Left renal cortex interstitium (tissue), 4 donors: ENCODE results near the gene DLX3. TPM values are rescaled to one million over a fixed set of nuclear protein-coding genes. Genes with fewer than 3 reads are reported as not detected.

Experiments used
- DNase-seq, 4 donors: peaks; one replicate each; pipeline ENCODE4 v3.0.0-alpha.2; 2013; ENCODE audit warnings: low read depth in 4 of 4, low spot score in 2 of 4, missing footprints in 1 of 4
- polyA plus RNA-seq, 4 donors: library from polyadenylated mRNA; unstranded; fragments of 120-200 nt; gene quantifications; one replicate each; pipeline ENCODE4 v1.2.1, GENCODE V29; 2013; ENCODE audit not compliant: insufficient read length in 4 of 4

DLX3 gene
- polyA plus RNA-seq, 4 donors: 0.71 to 2.0 (median 1.5) TPM

DNA sequence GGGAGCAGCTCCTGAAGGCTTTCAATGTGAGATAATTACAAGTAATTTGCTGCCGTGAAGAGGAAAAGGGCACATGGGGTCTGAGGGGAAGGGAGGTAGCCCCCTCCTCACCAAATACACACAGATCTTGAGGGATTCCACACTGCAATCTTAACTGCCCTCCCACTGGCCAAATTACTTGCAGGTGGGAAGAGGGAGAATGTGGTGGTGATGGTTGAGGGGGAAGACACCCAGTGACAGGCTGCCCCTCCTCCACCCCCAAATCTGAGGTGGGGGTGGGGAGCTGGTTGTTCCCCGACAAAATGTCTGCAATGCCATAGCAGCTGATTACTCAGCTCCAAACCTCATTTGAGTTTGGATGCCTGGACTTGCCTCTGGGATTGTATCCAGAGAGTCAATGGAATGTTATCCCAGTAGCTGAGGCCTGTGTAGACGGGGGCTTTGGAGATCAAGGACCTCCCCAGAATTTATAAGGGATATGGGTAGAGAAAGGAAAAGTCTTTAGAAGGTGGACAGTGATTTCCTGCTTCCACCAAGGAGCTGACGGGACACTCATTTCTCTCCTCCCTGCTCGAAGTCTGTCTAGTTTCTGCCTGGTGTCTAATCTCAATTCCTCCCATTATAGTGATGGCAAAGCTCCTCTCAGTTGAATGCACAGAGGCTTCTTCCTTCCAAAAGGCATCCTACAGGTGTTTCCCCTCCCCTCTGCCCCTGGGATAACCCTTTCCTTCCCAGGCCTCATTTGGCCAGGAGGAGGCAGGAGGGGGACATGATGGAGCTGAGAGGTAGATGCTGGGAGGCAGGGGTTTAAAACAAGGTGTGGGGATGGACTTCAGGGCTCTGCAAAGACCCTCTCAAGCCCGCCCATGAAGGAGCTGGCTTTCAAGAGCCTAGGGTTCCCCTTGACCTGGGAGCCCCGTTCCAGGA is 17.3 kb downstream of the DLX3 start:
- no peak for DNase-seq

DNA sequence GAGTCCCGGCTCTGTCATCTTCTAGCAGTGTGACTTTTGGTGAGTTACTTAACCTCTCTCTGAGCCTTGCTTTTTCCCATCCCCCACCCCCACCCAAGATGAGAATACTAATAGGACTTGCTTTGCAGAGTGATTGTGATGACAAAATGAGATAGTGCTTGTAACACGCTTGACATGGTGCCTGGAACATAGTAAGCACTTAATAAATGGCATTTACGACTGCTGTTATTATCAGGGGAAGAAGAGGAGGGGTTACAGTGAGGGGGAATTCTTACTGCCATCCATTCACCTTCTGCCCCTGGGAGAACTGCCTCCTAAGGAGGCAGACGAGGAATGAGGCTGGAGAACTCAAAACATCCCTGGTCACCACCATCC is 18.2 kb downstream of the DLX3 start:
- no peak for DNase-seq

DNA sequence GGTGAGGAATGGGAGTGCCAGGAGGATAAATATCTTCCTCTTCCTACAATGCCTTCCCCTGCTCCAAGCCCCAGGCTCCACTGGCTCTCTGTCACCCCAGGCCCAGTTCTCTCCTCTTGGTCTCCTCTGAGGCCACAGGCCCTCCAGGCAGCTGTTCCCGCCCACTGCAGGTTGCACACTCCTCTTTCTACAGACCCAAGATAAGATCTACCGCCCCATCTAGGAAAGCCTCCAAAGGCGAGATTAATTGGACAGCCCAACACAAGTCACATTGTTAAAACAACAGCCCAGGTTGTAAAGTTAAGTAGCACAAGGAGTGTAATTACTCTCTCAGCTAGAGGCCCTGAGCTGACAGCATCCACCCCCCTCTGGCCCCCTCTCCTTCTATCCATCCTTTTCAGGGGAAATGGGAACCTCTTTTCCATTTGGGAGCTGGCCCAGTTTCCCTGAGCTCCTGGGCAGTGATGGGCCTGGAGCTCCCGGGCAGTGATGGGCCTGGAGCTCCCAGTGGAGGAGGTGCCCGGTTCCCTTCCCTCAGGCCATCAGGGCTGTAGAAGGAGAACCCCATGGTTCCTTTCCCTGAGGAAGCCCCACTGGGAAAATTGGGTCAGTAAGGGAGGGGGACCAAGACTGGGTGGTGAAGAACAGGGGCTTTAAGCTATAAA is 18.7 kb downstream of the DLX3 start:
- no peak for DNase-seq

DNA sequence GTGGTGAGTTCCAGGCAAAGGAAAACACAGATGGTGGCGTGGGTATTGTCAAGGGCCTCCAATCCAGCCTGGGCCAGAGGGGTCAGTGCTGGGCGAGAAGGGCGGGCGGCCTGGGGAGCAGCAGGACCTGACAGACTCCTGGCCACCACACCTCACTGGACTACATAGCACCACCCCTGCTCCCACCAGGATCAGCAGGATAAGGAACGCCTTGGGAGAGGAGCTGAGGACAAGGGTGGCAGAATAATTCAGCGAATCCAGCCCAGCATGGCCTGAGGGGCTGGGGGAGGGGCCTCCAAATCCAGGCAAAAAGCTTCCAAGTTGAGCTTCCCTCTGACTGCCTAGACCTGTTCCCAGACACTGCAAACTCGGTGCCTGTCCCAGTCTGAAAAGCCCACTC is 19.5 kb downstream of the DLX3 start:
- DNase-seq: no peak

GRCh38 chr17:49973271-49973615 is 21.8 kb downstream of the DLX3 start:
- DNase-seq: no peak

DNA sequence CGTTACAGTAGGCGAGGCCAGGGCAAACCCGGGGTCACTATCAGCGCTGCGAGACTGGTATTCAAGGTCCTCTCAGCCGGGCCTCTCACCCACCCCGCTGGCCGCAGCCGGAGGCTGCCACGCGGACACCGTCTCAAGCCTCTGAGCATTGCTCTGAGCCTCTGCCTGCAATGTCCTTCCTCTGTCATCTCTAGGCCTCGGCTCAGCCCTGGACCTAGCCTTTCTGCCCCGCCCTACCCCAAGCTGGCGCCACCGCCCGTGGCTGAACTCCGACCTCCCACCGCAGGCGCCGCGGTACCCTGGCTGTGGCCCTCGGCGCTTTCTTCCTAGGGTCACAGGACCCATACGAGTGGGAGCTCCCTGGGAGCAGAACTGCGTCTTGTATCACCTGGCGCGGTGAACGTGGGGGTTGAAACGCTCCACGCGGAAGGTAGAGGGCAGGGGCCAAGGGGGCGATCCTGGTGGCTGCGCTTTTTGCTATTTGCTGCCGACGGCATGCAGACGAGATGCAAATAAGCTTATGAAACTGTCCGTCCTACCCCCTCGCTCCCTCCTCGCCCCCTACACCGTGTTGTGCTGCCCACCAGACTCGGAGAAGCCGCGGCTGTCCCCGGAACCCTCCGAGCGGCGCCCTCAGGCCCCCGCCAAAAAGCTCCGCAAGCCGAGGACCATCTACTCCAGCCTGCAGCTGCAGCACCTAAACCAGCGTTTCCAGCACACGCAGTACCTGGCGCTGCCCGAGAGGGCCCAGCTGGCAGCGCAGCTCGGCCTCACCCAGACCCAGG is 22.3 kb downstream of the DLX3 start:
- DNase-seq: no peak

DNA sequence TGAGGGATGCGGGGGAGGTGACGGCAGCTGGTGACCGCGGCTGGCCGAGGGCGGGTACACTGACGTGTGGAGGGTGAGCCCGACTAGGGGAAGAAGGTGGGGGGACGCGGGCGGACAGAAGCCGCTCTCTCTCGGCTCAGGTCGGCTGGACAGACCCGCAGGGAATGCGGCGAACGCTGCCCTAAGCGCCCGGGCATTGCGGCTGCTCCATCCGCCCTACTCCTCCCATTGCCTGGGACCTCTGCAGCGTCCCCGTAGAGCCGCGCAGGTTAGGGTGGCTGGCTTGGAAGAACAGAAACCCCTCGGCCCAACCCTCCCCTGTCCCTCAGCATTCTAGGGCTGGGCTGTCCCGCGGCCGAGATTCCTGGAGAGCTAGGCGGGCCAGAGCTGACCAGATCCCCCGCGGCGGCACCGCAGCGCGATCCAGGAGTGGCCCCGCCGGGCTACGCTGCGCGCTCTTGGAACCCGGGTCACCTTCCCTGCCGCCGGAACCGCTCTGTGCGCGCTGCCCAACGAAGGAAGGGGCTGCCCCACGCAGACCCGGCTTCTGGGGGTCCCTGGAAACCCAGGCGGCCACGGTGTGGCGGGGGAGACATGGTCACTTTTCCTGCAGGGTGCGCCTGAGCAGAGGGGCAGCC is 23.1 kb downstream of the DLX3 start:
- DNase-seq: no peak

DNA sequence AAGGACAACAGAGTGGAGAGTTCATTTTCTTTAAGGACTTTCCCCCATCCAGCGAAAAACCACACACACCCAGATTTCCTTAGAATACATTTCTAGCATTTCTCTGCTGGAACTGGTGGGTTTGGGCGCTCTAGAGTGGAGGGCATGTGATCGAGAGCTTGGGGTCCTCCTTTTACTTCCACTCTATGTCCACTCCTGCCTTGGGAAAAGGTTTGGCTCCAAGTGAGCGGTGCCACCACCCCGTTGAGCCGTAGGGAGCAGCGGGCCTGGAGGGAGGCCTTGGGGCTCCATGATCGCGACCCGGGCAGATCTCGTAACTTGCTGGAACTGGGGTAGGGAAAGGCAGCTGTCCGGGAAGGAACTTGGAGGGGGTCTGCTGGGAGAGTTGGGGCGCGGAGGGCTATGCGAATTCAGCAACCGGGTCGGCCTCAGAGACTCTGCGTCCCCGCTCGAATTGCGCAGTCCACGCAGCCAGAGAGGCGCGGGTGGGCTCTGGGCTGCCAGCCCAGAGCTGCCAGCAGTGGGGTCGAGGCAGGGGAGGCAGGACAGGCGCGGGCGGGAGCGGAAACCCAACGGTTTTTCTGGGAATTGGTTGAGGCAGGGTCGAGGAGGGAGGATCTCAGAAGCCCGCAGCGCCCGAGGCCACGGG is 23.7 kb downstream of the DLX3 start:
- no peak for DNase-seq

GRCh38 chr17:49970498-49970897 is 24.5 kb downstream of the DLX3 start:
- no peak for DNase-seq

- no peak for DNase-seq
These were observed 25.1 kb downstream of the DLX3 start for GRCh38 chr17:49969795-49970389.

DNA sequence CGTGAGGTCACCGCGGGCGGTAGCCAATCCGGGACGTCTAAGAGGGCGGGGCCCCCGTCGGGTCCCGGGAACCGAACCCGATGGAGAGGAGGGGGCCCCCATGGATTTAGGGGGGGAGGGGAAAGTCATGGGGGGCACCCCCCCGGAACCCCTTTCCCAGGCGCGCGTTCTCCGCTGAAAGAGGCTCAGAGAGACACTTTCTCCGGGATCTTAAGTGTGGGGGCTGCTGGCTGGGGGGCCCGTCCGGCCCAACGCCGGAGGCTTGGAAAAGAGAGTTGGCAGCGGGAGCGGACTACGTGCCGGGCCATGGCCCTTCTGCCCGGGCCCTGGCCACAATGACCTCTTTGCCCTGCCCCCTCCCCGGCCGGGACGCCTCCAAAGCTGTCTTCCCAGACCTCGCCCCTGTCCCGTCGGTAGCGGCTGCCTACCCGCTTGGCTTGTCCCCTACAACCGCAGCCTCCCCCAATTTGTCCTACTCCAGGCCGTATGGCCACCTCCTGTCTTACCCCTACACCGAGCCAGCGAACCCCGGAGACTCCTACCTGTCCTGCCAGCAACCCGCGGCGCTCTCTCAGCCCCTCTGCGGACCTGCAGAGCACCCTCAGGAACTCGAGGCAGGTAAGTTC is 25.8 kb downstream of the DLX3 start, which contains the start of gene DLX4:
DLX4 (plus strand) TSS at position 57 of the 626 bp plus-strand sequence; CDS start at position 336, 279 bp downstream.
- no peak for DNase-seq

- no peak for DNase-seq
These were observed 26.5 kb downstream of the DLX3 start for GRCh38 chr17:49968405-49969133.

GRCh38 chr17:49967621-49968404 is 27.2 kb downstream of the DLX3 start:
- no peak for DNase-seq

GRCh38 chr17:49967205-49967604 is 27.8 kb downstream of the DLX3 start:
- no peak for DNase-seq

DNA sequence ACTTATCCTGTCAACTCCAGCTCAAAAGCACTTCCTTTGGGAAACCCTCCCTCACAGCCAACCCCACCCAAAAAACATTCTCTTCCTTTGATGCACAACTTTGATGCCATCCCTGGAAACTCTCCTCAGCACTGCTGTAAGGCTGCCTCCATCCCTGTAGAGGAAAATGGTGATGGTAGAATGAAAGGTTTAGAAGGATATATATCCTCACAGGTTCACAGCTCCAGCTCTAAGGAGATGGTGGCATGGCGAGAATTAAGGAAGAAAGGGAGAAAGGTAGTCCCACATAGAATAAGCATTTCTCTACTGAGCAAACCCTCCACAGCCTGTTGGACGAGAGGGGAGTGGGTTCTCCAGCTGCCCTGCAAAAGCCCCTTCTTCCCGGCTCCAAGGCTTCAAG is 28.3 kb downstream of the DLX3 start:
- no peak for DNase-seq

DNA sequence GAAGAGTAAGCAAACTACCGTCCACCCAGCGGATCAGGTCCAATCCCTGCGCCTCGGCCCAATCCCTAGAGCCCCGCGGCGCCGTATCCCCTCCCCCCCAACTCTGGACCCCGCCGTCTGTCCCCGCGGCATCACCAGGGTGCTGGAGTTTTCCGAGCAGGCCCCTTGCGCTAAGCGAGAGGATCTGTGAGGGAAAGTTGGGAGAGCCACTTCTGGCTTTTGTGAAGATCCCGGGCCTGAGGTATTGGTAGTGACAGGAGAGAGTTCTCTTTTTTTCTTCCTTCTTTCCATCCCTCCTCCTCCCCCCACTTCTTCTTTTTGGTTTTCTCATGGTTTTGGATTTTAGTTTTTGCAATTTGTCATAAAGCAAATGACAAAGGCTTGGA is 29.5 kb downstream of the DLX3 start:
- DNase-seq: no peak

DNA sequence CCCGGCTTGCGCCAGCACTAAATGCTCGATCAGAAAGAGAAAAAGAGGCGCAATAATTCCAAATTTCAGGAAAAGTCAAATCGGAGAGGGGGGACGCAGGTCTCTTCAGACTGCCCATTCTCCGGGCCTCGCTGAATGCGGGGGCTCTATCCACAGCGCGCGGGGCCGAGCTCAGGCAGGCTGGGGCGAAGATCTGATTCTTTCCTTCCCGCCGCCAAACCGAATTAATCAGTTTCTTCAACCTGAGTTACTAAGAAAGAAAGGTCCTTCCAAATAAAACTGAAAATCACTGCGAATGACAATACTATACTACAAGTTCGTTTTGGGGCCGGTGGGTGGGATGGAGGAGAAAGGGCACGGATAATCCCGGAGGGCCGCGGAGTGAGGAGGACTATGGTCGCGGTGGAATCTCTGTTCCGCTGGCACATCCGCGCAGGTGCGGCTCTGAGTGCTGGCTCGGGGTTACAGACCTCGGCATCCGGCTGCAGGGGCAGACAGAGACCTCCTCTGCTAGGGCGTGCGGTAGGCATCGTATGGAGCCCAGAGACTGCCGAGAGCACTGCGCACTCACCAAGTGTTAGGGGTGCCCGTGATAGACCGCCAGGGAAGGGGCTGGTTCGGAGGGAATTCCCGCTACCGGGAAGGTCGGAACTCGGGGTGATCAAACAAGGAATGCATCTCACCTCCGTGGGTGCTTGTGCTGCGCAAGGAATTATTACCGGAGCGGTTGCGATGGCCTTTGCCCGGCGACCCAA is 30.1 kb downstream of the DLX3 start:
- no peak for DNase-seq
